Glomerular visceral epithelial cell (primary cell): ENCODE results near the gene ZG16B.
A peak's percentile ranks its signal among the peaks of the same experiment; 100 is the strongest.

Source experiments
- DNase-seq: peaks from one replicate; pipeline ENCODE4 v3.0.0-alpha.2; 2016; ENCODE audit errors: extremely low spot score

The ZG16B gene

DNA sequence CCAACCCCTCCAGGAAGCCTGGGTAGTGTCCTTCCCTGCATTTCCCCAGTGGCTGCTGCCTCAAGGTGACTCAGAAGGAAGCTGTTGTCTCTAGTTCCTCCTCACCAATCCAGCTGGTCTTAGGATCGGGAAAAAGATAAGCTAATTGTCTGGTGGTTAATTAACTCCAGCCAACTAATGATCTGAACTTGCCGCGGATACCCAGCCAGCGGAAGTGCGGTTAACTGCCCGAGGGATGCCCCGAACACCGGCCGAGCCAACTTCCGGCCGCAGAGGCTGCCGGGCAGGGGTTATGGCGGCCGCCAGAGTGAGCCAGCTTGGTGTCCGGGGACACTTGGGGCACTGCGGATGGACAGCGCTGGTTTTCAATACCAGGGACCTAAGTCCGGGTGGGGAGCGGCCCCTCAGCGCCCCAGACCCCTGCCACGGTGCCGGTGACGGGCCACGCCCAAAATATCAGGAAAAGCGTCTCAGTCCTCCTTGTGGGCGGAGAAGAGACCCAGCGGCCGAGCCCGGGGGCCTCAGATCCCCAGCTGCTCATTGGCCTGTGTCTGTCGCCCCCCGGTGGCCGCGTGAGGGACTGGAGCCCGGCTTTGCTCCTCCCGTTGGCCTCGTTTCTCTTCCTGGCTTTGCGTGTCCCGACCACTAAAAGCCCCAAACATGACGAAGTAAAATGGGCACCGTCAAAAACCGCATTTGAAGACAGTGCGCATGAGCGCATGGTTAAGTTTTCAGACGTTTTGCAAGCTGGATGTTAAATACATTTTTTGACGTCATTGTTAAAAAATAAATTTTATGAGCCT, 38.1 kb downstream of the ZG16B start:
- peak; percentile 92 for DNase-seq

DNA sequence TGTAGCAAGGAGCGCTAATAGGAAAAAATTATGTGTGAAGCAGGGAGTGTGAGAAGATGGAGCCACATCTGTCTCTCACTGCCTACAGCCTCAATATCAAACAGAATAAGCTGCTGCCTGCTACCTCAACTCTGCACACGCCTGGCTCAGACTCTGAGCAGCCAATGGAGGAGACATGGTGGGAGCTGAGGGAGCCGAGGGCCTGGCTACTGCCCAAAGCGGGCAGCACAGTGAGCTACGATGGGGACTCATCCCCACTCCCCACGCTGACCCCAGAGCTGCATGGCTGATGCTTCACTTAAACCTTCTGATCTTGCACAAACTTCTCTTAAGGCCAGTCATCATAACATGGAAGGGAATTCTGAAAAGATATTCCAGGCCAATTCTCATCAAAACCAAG, 41.8 kb downstream of the ZG16B start:
- DNase-seq, result no peak

DNA sequence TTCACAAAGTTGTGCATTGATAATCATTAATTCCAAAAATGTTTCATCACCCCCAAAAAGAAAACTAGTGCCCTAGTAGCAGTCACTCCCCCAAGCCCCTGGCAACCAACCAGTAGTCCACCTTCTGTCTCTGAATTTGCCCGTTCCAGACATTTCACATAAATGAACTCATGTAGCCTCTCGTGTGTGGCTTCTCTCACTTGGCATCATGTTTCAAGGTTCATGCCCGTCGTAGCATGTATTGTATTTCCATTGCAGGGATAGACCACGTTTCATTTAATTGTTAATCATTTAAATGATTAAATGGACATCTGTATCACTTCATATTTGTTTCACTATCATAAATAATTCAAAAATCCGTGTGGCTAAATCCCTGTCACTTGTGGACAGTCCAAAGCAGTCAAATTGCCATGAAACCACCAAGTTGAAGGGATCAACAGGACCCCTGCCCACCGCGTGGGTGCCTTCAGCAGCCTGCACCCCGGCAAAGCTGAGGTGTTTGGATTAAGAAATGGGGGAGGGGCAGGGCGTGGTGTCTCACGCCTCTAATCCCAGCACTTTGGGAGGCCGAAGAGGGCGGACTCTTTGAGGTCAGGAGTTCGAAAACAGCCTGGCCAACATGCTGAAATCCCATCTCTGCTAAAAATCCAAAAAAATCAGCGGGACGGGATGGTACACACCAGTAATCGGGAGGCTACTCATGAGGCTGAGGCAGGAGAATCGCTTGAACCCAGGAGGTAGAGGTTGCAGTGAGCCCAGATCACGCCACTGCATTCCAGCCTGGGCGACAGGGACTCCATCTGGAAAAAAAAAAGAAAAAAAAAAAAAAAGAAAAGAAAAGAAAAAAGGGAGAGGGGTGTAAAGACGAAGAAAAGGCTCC, 44.2 kb downstream of the ZG16B start:
- no peak for DNase-seq

DNA sequence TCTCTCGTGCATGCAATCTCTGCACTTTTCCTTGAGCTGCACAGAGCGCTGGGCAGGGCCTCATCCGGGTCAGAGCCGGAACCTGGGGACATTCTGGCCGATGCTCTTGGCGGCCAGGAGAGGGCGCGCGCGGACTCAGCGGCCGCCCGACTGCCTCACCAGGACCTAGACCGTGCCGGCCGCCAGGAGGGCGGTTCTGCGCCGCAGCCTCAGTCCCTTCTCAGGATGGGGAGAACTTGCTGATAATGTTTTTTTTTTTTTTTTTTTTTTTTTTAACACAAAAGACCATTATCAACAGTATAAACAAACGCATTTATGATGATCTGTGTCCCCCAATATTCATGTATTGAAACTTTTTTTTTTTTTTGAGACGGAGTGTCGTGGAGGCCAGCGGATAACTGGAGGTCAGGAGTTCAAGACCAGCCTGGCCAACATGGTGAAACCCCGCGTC, 44.8 kb downstream of the ZG16B start:
- peak; percentile 77 for DNase-seq

DNA sequence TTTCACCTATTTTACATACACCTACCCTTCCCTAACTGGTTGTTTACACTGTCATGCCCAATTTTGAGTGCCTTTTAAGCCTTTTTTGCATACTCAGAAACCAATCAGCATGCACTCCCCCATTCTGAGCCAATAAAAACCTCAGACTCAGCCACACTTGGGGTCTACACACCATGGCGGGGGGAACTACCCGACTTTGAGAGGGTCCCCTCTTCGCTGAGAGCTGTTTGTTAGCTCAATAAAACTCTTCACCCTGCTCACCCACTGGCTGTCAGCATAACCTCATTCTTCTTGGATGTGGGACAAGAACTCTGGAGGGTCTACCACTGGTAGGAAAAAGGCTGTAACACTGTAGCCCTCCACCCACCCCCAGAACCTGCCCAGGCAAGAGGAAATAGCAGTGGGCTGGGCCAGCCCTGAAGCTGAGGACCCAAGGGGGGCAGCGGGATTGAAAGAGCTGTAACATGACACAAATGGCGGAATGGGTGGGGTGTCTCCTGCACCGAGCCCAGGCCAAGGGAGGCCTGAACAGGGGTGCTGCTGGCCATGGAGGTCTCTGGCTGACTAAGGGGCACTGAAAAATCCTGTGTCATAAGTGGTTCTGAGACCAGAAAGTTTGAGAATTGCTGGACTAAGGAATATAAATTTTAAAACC, 49.9 kb downstream of the ZG16B start:
- DNase-seq, result no peak
